ENCODE measurements around the gene DDX28. TPM values are rescaled to one million over a fixed set of nuclear protein-coding genes. Genes with fewer than 3 reads are reported as not detected.

Gene DDX28
- total and polyA plus RNA-seq, 12 donors: 5.3 to 13.1 (median 9.5) TPM

GRCh38 chr16:67989322-67990017 lies 33.6 kb downstream of the DDX28 start:
- intact Hi-C loops (cut with DNase I): loop anchor here in 8 of 10 donors (5.0 to 10.0 kb wide), 6 partner anchors 33 to 245 kb away; partner anchors contain the start of genes ESRP2 (in 2 of the 8), DDX28 (in 1 of the 8), DUS2 (in 1 of the 8) and PSMB10 (in 1 of the 8)
- TF ChIP-seq CTCF (IDR thresholded peaks at IDR 0.05): no peak
- WGBS, 2 donors: 80 to 87% methylated on average over 8 of the region's 8 CpGs
- ATAC-seq (no peak), DNase-seq (no peak)
- no peak overlapping the region for H3K27ac ChIP-seq
- H3K36me3 ChIP-seq: peaks cover 0 to 3% (median 0%) of the 10 kb centered on the region in 9 donors
- H3K9me3 ChIP-seq: no peaks in the 10 kb centered on the region
- no peak overlapping the region for H3K4me3 ChIP-seq
- peaks cover 6 to 51% (median 38%) of the 10 kb centered on the region in 9 donors for H3K4me1 ChIP-seq
- no peaks in the 10 kb centered on the region for H3K27me3 ChIP-seq

- Histone ChIP-seq H3K4me1 (peaks cover 6 to 55% (median 42%) of the 10 kb centered on the region in 9 donors), H3K27ac (no peak overlapping the region), H3K27me3 (no peaks in the 10 kb centered on the region), H3K36me3 (peaks cover 0 to 3% (median 0%) of the 10 kb centered on the region in 9 donors), H3K9me3 (no peaks in the 10 kb centered on the region), H3K4me3 (no peak overlapping the region)
- 81 to 91% methylated on average over 3 of the region's 3 CpGs for WGBS, 2 donors
- no peak for ATAC-seq
- DNase-seq: no peak
- intact Hi-C loops (cut with DNase I): loop anchor here in 1 of 10 donors (5.0 kb wide), 1 partner anchor 34 kb away; the partner anchor contains the start of genes DDX28 and DUS2
- no peak for TF ChIP-seq CTCF (IDR thresholded peaks at IDR 0.05)
Measured at GRCh38 chr16:67988675-67989074, 34.4 kb downstream of the DDX28 start.

GRCh38 chr16:67987460-67988160 lies 35.4 kb downstream of the DDX28 start:
- H3K4me3 ChIP-seq: no peak overlapping the region
- ATAC-seq: peak; percentile 52 to 74 (median 62)
- no peaks in the 10 kb centered on the region for H3K9me3 ChIP-seq
- TF ChIP-seq CTCF (IDR thresholded peaks at IDR 0.05): no peak
- no peaks in the 10 kb centered on the region for H3K27me3 ChIP-seq
- H3K4me1 ChIP-seq: peaks cover 3 to 54% (median 38%) of the 10 kb centered on the region in 9 donors
- 55 to 69% methylated on average over 11 of the region's 11 CpGs for WGBS, 2 donors
- intact Hi-C loops (cut with DNase I): loop anchor here in 1 of 10 donors (5.0 kb wide), 1 partner anchor 35 kb away; the partner anchor contains the start of genes DDX28 and DUS2
- peak overlapping the region in 9 of 10 donors; percentile 7 to 77 (median 68) for H3K27ac ChIP-seq
- H3K36me3 ChIP-seq: peaks cover 0 to 3% (median 0%) of the 10 kb centered on the region in 9 donors
- DNase-seq: peak in 1 of 2 donors; percentile 55

- no peaks in the 10 kb centered on the region for H3K36me3 ChIP-seq
- H3K4me1 ChIP-seq: peaks cover 3 to 54% (median 38%) of the 10 kb centered on the region in 9 donors
- TF ChIP-seq CTCF (IDR thresholded peaks at IDR 0.05): no peak
- WGBS, 2 donors: 83 to 91% methylated on average over 5 of the region's 5 CpGs
- H3K27me3 ChIP-seq: no peaks in the 10 kb centered on the region
- H3K27ac ChIP-seq: peak overlapping the region in 9 of 10 donors; percentile 7 to 77 (median 68)
- intact Hi-C loops (cut with DNase I): loop anchor here in 1 of 10 donors (5.0 kb wide), 1 partner anchor 35 kb away; the partner anchor contains the start of genes DDX28 and DUS2
- H3K4me3 ChIP-seq: no peak overlapping the region
- ATAC-seq (no peak), DNase-seq (no peak)
- no peaks in the 10 kb centered on the region for H3K9me3 ChIP-seq
Measured at GRCh38 chr16:67986949-67987348, 36.1 kb downstream of the DDX28 start.
